NT2/D1 (cell line): ENCODE measurements around the gene TTK.

Source experiments
- SUZ12 ChIP-seq: IDR thresholded peaks from 2 replicates; pipeline ENCODE4 v1.6.1; 2011; ENCODE audit not compliant: insufficient read length, insufficient read depth; ENCODE audit errors: extremely low read depth
- YY1 ChIP-seq: IDR thresholded peaks from 2 replicates; pipeline ENCODE4 v1.6.1; 2011; ENCODE audit not compliant: insufficient read length, insufficient read depth
- ZNF274 ChIP-seq: IDR thresholded peaks from 2 replicates; pipeline ENCODE4 v1.6.1; 2011; ENCODE audit warnings: mild to moderate bottlenecking, low read depth, low read length

GRCh38 chr6:79964607-79965081 is 39.8 kb upstream of the TTK start:
- no peak for TF ChIP-seq ZNF274
- no peak for TF ChIP-seq SUZ12
- TF ChIP-seq YY1 = no peak
